Ascending aorta (tissue), 2 donors: Measurements from ENCODE around the gene GHRH. TPM values are rescaled to one million over a fixed set of nuclear protein-coding genes. Genes with fewer than 3 reads are reported as not detected.

Source experiments
- DNase-seq, 2 donors: peaks; one replicate each; pipeline ENCODE4 v3.0.0-alpha.2; 2019; ENCODE audit warnings: low spot score in 2 of 2
- H3K27ac ChIP-seq, 2 donors: fragments of 200-600 bp; sonication (generic); one replicate each; pipeline ENCODE4 v1.5.1; 2016 to 2017; ENCODE audit warnings: mild to moderate bottlenecking in 1 of 2
- H3K27me3 ChIP-seq: fragments of 200-600 bp; sonication (generic); one replicate; pipeline ENCODE4 v1.5.1; 2017
- H3K36me3 ChIP-seq, 2 donors: fragments of 200-600 bp; sonication (generic); one replicate each; pipeline ENCODE4 v1.5.1; 2016
- H3K4me1 ChIP-seq, 2 donors: fragments of 200-600 bp; sonication (generic); one replicate each; pipeline ENCODE4 v1.5.1; 2016 to 2017; ENCODE audit warnings: mild to moderate bottlenecking in 1 of 2
- H3K4me3 ChIP-seq, 2 donors: fragments of 200-600 bp; sonication (generic); one replicate each; pipeline ENCODE4 v1.5.1; 2016 to 2017; ENCODE audit warnings: mild to moderate bottlenecking in 1 of 2
- H3K9me3 ChIP-seq, 2 donors: fragments of 200-600 bp; sonication (generic); one replicate each; pipeline ENCODE4 v1.5.1; 2016
- intact Hi-C: fragments of 100-400 bp; cut with DNase I; formaldehyde crosslinking; loops from one replicate; pipeline ENCODE4 v1.15.1; 2023
- total RNA-seq: library from RNA; depleted of rRNA; stranded (reverse); fragments of >200 nt; gene quantifications from one replicate; pipeline ENCODE4 v1.1.0, GENCODE V29; 2016
- TF ChIP-seq, protein P1 (sequence below), 3 experiments: fragments of 200-600 bp in 2 of 3; fragments of 450-650 bp in 1 of 3; sonication (generic) in 2 of 3; IDR thresholded peaks; one replicate each; pipeline ENCODE4 v1.5.1; 2016 to 2019; ENCODE audit warnings: antibody characterized with exemption in 3 of 3, mild to moderate bottlenecking in 1 of 3, moderate library complexity in 1 of 3

GHRH gene
- total RNA-seq, 1 donor from 2014 or later: not detected

DNA sequence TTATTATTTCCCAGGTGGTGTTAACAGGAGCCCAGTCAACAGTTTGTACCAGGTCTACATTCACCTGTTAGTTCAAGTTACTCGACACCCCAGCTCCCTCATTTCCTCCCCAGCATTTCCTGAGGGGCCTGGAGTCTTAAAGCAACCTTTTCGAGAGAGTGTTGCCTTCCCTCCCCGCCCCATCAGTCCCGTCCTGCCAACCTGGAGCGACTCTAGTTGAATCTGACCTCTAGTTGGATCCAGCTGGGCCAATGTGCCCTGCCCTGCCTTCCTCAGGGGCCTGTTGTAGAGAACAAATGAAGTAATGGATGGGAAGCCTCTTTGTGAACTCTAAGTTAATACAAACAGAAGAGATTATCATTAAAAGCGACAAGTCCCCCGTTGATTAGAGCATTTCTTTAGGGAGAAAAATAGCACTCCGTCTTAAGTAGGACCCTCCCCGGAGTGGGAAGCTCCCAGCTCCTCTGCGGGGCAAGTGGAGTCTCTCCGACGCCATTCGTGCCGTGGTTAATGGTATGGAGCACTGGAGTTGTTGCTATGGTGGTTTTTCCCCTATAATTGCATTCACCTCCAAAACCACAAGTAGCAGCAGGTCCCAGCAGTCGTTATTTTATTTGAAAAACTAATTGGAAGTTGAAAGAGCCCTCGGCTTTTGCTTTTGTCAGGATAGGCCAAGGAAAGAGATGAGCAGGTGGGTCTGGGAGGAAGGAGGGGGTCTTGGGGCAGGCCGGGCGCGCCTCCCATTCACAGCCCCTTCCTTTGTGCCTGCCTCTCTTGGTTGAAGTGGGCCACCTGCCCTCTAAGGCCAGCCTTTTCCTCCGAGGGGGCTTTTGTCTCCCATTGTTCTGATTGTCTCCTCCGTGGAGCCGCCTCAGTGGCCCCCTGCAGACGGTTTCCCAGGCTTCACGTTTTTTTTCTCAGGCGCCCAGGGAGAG, 16.1 kb downstream of the GHRH start:
- Histone ChIP-seq H3K27ac (no peak overlapping the region), H3K36me3 (peaks cover 14 to 25% of the 10 kb centered on the region in 2 donors), H3K4me3 (no peak overlapping the region), H3K4me1 (no peaks in the 10 kb centered on the region), H3K27me3 (no peaks in the 10 kb centered on the region), H3K9me3 (no peaks in the 10 kb centered on the region)
- no peak for DNase-seq
- intact Hi-C loops: no loop called here
- TF ChIP-seq, protein P1, sequence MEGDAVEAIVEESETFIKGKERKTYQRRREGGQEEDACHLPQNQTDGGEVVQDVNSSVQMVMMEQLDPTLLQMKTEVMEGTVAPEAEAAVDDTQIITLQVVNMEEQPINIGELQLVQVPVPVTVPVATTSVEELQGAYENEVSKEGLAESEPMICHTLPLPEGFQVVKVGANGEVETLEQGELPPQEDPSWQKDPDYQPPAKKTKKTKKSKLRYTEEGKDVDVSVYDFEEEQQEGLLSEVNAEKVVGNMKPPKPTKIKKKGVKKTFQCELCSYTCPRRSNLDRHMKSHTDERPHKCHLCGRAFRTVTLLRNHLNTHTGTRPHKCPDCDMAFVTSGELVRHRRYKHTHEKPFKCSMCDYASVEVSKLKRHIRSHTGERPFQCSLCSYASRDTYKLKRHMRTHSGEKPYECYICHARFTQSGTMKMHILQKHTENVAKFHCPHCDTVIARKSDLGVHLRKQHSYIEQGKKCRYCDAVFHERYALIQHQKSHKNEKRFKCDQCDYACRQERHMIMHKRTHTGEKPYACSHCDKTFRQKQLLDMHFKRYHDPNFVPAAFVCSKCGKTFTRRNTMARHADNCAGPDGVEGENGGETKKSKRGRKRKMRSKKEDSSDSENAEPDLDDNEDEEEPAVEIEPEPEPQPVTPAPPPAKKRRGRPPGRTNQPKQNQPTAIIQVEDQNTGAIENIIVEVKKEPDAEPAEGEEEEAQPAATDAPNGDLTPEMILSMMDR (IDR thresholded peaks at IDR 0.05): no peak

DNA sequence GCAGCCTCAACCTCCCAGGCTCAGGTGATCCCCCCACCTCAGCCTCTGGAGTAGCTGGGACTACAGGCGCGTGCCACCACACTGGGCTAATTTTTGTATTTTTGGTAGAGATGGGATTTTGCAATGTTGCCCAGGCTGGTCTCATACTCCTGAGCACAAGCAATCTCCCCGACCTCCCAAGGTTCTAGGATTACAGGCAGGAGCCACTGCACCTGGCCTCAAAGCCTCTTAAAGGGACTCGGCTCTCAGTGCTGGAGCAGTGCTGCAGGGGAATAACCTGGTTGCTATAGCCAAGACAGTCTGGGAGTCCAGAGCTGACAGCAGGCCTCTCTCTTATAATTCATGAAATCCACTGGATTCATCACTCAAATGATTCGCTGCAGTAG, 17.0 kb downstream of the GHRH start:
- TF ChIP-seq, protein P1 (IDR thresholded peaks at IDR 0.05): no peak
- DNase-seq: no peak
- H3K4me1 ChIP-seq: no peaks in the 10 kb centered on the region
- intact Hi-C loops: no loop called here
- no peak overlapping the region for H3K27ac ChIP-seq
- H3K4me3 ChIP-seq: no peak overlapping the region
- no peaks in the 10 kb centered on the region for H3K27me3 ChIP-seq
- H3K36me3 ChIP-seq: peaks cover 23 to 32% of the 10 kb centered on the region in 2 donors
- no peaks in the 10 kb centered on the region for H3K9me3 ChIP-seq

DNA sequence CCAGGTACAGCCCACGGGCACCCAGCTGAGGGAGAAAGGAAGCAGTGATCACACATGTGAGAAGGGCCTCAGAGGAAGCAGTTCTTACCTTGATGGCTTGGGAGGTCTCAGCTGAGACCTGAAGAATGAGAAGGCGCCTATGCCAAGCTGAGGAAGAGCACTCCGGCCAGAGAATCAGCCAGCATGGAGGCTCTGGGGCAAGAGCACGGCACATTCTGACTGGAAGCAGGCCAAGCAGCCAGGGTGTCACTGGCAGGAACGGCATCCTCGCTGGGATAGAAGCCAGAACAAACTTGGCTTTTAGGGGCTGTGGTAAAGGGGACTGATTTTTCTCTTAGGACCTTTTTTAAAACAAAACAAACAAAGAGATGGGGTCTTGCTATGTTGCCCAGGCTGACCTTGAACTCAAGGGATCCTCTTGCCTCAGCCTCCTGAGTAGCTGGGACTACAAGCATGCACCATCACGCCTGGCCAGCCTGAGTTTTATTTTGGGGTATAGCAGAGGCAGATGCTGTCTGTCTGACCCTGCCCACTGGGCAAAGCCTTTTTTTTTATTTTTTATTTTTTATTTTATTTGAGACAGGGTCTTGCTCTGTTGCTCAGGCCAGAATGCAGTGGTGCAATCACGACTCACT, 17.6 kb downstream of the GHRH start:
- H3K9me3 ChIP-seq: no peaks in the 10 kb centered on the region
- peak overlapping the region in 1 of 2 donors; percentile 17 for H3K27ac ChIP-seq
- H3K4me1 ChIP-seq: no peaks in the 10 kb centered on the region
- H3K4me3 ChIP-seq: no peak overlapping the region
- peaks cover 24 to 32% of the 10 kb centered on the region in 2 donors for H3K36me3 ChIP-seq
- DNase-seq: no peak
- intact Hi-C loops: no loop called here
- TF ChIP-seq, protein P1 (IDR thresholded peaks at IDR 0.05): no peak
- no peaks in the 10 kb centered on the region for H3K27me3 ChIP-seq

DNA sequence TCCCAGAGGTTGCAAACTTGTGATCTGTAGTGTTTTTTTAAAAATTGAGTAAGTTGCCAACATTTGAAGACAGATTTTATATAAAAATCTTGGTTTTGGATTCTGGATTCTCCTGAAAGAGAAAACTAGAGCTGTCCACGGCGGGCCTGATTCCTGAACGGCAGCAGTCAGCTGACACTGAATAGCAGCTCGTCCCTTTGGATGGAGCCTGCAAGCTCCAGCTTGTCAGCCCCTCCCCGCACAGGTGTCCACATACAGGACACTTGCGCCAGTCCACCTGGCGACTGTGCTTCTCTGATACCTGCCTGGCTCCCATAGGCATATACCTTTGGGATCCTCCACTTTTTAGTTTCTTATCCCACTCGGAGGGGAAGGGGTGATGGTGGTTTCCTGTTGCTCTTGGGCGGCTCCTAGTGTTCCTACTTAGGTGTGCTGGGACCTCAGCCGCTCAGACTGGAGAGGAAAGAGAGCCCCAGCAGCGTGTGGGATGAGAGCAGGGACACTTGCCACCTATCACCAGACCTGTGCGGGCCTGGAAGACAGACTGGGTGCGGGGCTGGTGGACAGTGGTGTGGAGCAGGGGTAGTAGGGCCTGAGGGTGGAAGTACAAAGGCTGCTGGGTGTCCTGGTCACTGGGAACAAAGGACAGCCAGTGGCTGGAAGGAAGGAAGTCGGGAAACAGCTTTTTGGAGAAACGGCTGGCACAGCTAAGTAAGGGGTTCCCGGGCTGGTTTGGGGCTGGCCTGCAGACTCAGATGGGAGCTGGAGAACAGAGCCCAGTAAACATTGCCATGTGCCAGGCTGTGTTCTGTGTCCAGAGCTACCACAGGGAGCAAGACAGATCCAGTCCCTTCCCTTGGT, 18.3 kb downstream of the GHRH start:
- peaks cover 26 to 39% of the 10 kb centered on the region in 2 donors for H3K36me3 ChIP-seq
- H3K4me3 ChIP-seq: no peak overlapping the region
- TF ChIP-seq, protein P1 (IDR thresholded peaks at IDR 0.05): no peak
- H3K4me1 ChIP-seq: no peaks in the 10 kb centered on the region
- peak overlapping the region in 1 of 2 donors; percentile 17 for H3K27ac ChIP-seq
- H3K27me3 ChIP-seq: no peaks in the 10 kb centered on the region
- H3K9me3 ChIP-seq: no peaks in the 10 kb centered on the region
- intact Hi-C loops: no loop called here
- no peak for DNase-seq

DNA sequence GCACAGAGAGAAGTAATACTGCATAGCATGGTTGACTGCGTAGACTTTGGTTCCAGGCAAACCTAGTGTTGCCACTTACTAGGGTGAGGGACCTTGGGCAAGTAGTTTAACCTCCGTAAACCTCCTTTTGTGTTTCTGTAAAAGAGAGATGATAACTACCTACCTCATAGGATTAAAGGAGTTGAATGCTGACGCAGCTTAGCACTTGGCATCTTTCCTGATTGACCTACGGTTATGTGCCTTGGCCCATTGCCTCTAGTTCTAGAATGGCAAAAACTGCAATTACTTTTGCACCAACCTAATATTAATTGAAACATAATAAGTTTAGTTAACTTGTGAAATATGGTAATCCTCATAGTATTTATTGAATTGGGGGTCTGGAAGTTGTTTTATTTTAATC, 19.1 kb downstream of the GHRH start:
- Histone ChIP-seq H3K27me3 (no peaks in the 10 kb centered on the region), H3K4me3 (no peak overlapping the region), H3K27ac (no peak overlapping the region), H3K9me3 (no peaks in the 10 kb centered on the region), H3K4me1 (no peaks in the 10 kb centered on the region), H3K36me3 (peaks cover 34 to 47% of the 10 kb centered on the region in 2 donors)
- TF ChIP-seq, protein P1 (IDR thresholded peaks at IDR 0.05): no peak
- no peak for DNase-seq
- intact Hi-C loops: no loop called here
